ENCODE results near the gene CAMK1D.

The CAMK1D gene

DNA sequence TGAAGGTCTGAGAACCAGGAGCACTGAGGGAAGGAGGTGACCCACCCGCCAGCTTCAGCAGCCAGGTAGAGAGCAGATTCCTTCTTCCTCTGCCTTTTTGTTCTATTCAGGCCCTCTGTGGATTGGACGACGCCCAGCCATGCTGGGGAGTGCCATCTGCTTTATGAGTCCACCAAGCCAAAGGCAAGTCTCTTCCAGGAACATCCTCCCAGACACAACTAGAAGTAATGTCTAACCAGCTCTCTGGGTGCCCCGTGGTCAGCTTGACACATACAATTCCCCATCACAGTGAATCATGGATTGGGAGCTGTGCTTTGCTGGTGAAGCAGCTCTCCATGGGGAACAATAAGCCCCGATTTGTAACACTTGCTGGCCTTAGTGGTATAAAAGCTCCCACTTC is 526.9 kb downstream of the CAMK1D start:
- DNase-seq: no peak

DNA sequence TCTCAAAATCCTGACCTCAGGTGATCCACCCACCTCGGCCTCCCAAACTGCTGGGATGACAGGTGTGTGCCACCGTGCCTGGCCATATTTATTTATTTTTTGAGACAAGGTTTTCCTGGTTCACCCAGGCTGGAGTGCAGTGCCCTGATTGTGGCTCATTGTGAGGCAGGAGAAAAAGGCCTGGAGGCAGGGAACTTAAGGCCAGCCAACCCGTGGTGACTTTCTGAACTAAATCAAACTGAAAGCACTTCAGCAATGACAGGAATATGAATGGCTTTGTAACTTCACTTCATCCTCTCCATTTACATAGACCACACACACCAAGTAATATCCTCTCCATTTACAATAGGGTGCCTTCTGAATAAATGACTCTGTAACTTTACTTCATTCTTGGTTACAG is 527.8 kb downstream of the CAMK1D start:
- no peak for DNase-seq

GRCh38 chr10:12880423-12880822 is 531.1 kb downstream of the CAMK1D start:
- no peak for DNase-seq

DNA sequence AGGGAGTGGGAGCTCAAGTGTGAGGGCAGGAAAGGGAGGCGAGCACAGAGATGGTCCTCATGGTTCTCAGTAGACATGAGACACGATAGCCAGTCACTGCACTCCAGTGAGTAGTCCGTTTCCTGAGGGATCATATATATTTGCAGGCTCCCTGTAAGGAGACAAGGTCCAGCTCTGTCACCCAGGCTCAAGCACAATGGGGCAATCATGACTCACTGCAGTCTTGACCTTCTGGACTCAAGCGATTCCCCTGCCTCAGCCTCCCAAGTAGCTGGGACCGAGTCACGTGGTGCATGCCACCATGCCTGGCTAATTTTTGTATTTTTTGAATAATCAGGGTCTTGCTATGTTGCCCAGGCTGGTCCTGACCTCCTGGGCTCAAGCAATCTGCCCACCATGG is 535.5 kb downstream of the CAMK1D start:
- no peak for DNase-seq

Measured in Kasumi-1 (cell line).